SK-N-SH (cell line): ENCODE data around the gene UBTF. TPM values are rescaled to one million over a fixed set of nuclear protein-coding genes. Genes with fewer than 3 reads are reported as not detected.

ENCODE experiments used
- CTCF ChIA-PET: fragments of 300-600, 350-600 bp; formaldehyde crosslinking; extraction: SDS; loops from one replicate; lab custom pipeline; 2021; lab: Yijun Ruan, JAX
- POLR2A ChIA-PET: fragments of 350-600 bp; sonication (Branson Sonifier 250); formaldehyde crosslinking; extraction: SDS; loops from one replicate; lab custom pipeline; 2020; ENCODE audit warnings: antibody characterized with exemption, inconsistent platforms; lab: Yijun Ruan, JAX
- DNase-seq: peaks from one replicate; pipeline ENCODE4 v3.0.0; 2012
- H2AFZ ChIP-seq: fragments of 200-600 bp; sonication (generic); 2 replicates; pipeline ENCODE4 v1.8.1; 2016; ENCODE audit warnings: antibody characterized with exemption, mild to moderate bottlenecking, low read depth
- H3F3A ChIP-seq: fragments of 200-600 bp; sonication (generic); replicated peaks from 2 replicates; pipeline ENCODE3; 2016; ENCODE audit warnings: antibody characterized with exemption, mild to moderate bottlenecking; ENCODE audit not compliant: insufficient read depth
- H3K27ac ChIP-seq, 2 experiments: fragments of 200-500 bp in 1 of 2; fragments of 200-600 bp in 1 of 2; sonication (Bioruptor generic) in 1 of 2; sonication (generic), shearing (Covaris generic) in 1 of 2; 2 replicates each; pipeline versions ENCODE4 v1.5.1 to v1.6.1; 2014 to 2016; ENCODE audit warnings: low read depth in 2 of 2, inconsistent platforms in 1 of 2, low read length in 1 of 2, mild to moderate bottlenecking in 1 of 2, mixed read lengths in 1 of 2
- H3K27me3 ChIP-seq: fragments of 200-600 bp; sonication (generic), shearing (Covaris generic); 2 replicates; pipeline ENCODE4 v1.6.1; 2016; ENCODE audit warnings: mixed run types; ENCODE audit not compliant: insufficient read depth
- H3K36me3 ChIP-seq, 2 experiments: fragments of 200-500 bp in 1 of 2; fragments of 200-600 bp in 1 of 2; sonication (Bioruptor generic) in 1 of 2; sonication (generic) in 1 of 2; replicated peaks in 1 of 2; 2 replicates each; pipeline versions ENCODE3 to v1.5.1; 2014 to 2016; ENCODE audit warnings: low read length in 1 of 2, mild to moderate bottlenecking in 1 of 2; ENCODE audit not compliant: insufficient read depth in 2 of 2, control insufficient read depth in 1 of 2
- H3K4me1 ChIP-seq, 2 experiments: fragments of 200-500 bp in 1 of 2; fragments of 200-600 bp in 1 of 2; sonication (Bioruptor generic) in 1 of 2; sonication (generic), shearing (Covaris generic) in 1 of 2; 2 replicates each; pipeline versions ENCODE4 v1.5.1 to v1.6.1; 2014 to 2016; ENCODE audit warnings: low read depth in 1 of 2, low read length in 1 of 2, mixed run types in 1 of 2; ENCODE audit not compliant: insufficient read depth in 2 of 2, control insufficient read depth in 1 of 2
- H3K4me2 ChIP-seq: fragments of 200-600 bp; sonication (generic), shearing (Covaris generic); 2 replicates; pipeline ENCODE4 v1.6.1; 2017; ENCODE audit warnings: mixed run types
- H3K4me3 ChIP-seq, 2 experiments: fragments of 200-500 bp in 1 of 2; fragments of 200-600 bp in 1 of 2; sonication (Bioruptor generic) in 1 of 2; sonication (generic), shearing (Covaris generic) in 1 of 2; 2 replicates each; pipeline versions ENCODE4 v1.5.1 to v1.8.1; 2014 to 2016; ENCODE audit warnings: low read depth in 2 of 2, inconsistent platforms in 1 of 2, low read length in 1 of 2, mild to moderate bottlenecking in 1 of 2, mixed read lengths in 1 of 2, moderate library complexity in 1 of 2
- H3K79me2 ChIP-seq: fragments of 200-600 bp; sonication (generic); 2 replicates; pipeline ENCODE4 v1.8.1; 2017; ENCODE audit warnings: mild to moderate bottlenecking; ENCODE audit not compliant: insufficient read depth
- H3K9ac ChIP-seq: fragments of 200-600 bp; sonication (generic); 2 replicates; pipeline ENCODE4 v1.6.1; 2017; ENCODE audit warnings: mixed run types
- H3K9me2 ChIP-seq: fragments of 200-600 bp; sonication (generic); 2 replicates; pipeline ENCODE4 v1.6.1; 2017; ENCODE audit warnings: mixed run types
- H3K9me3 ChIP-seq: fragments of 200-600 bp; sonication (generic); 2 replicates; pipeline ENCODE4 v1.6.1; 2017; ENCODE audit warnings: mixed run types, mild to moderate bottlenecking, moderate library complexity
- H4K20me1 ChIP-seq: fragments of 200-600 bp; sonication (generic); 2 replicates; pipeline ENCODE4 v1.6.1; 2017; ENCODE audit warnings: mild to moderate bottlenecking, mixed run types; ENCODE audit not compliant: insufficient read depth
- FOXJ3 ChIP-seq: sonication (generic); formaldehyde crosslinking; IDR thresholded peaks from 2 replicates; pipeline ENCODE4 v1.5.1; 2020; ENCODE audit warnings: mild to moderate bottlenecking, missing genetic modification reagents
- FOXM1 ChIP-seq: IDR thresholded peaks from 2 replicates; pipeline ENCODE4 v1.4.0; 2012; ENCODE audit warnings: low read depth, mild to moderate bottlenecking
- GATA2 ChIP-seq: sonication (generic); formaldehyde crosslinking; IDR thresholded peaks from 2 replicates; pipeline ENCODE4 v1.5.0; 2020; ENCODE audit warnings: mild to moderate bottlenecking, missing genetic modification reagents
- NFIC ChIP-seq: IDR thresholded peaks from 2 replicates; pipeline ENCODE4 v1.4.0; 2012; ENCODE audit warnings: borderline replicate concordance
- RCOR1 ChIP-seq: fragments of 150-350 bp; IDR thresholded peaks from 2 replicates; pipeline ENCODE4 v1.6.1; 2017; ENCODE audit warnings: antibody characterized with exemption, low read length
- REST ChIP-seq: IDR thresholded peaks from 2 replicates; pipeline ENCODE4 v1.6.1; 2012; ENCODE audit warnings: mild to moderate bottlenecking, low read depth, low read length, moderate library complexity
- SMC3 ChIP-seq: IDR thresholded peaks from 2 replicates; pipeline ENCODE4 v1.6.1; 2012; ENCODE audit warnings: low read depth, low read length, improper control_type of control experiment
- TAF1 ChIP-seq: IDR thresholded peaks from 2 replicates; pipeline ENCODE4 v1.6.1; 2012; ENCODE audit warnings: low read depth, mild to moderate bottlenecking, low read length, moderate library complexity, borderline replicate concordance
- TCF12 ChIP-seq: IDR thresholded peaks from 2 replicates; pipeline ENCODE4 v1.4.0; 2012
- WGBS: methylation state at CpG from one replicate; pipeline ENCODE4 v1.1.6; 2017; ENCODE audit warnings: low lambda C conversion rate; 5-methylcytosine and 5-hydroxymethylcytosine counted together
- polyA plus RNA-seq, 3 experiments: library from polyadenylated mRNA; depleted of rRNA; stranded (reverse); fragments of >200 nt; gene quantifications; 2 replicates each; pipeline ENCODE4 v1.2.3, GENCODE V29; 2012
- TF ChIP-seq, protein P1 (sequence below): IDR thresholded peaks from 2 replicates; pipeline ENCODE4; 2012
- TF ChIP-seq, protein P2 (sequence below): IDR thresholded peaks from 2 replicates; pipeline ENCODE4 v1.4.0; 2012; ENCODE audit warnings: low read depth, borderline replicate concordance

Gene UBTF
- polyA plus RNA-seq, 1 of the 3 experiments (the other 2 are of a cell fraction) = 37.2 TPM

DNA sequence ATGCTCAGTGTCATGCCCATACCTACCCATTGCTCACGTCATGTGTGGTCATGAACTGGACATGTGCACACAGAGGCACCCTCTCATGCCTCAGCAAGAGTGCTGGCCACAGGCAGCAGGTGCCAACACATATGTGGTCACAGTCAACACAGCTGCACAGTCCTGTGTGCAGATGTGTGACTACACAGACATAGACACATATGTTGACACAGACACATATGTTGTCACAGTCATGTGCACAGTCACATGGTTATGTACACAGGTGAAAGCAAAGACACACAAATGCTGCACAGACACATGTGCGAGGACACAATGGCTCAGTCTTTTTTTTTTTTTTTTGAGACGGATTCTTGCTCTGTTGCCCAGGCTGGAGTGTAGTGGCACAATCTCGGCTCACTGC is 37.2 kb upstream of the UBTF start:
- CTCF ChIA-PET = interaction anchor here (0.7 kb wide), 1 partner anchor 13 kb away, joined by 3 read pairs; no protein-coding TSS in a partner anchor
- Histone ChIP-seq H3K36me3 (no peaks in the 10 kb centered on the region), H3K4me2 (no peak overlapping the region), H2AFZ (no peak overlapping the region), H3K4me1 (no peaks in the 10 kb centered on the region; a peak in 1 of 4 replicates), H3K4me3 (no peak overlapping the region), H3F3A (no peaks in the 10 kb centered on the region), H3K27ac (no peak overlapping the region), H3K79me2 (no peaks in the 10 kb centered on the region), H3K9me2 (no peaks in the 10 kb centered on the region), H3K27me3 (no peaks in the 10 kb centered on the region)
- POLR2A ChIA-PET = no interaction called here
- no peak for DNase-seq
- WGBS = 53% methylated on average over 4 of the region's 4 CpGs
- no peak for TF ChIP-seq NFIC
- TF ChIP-seq TAF1 = no peak
- TF ChIP-seq, protein P1, sequence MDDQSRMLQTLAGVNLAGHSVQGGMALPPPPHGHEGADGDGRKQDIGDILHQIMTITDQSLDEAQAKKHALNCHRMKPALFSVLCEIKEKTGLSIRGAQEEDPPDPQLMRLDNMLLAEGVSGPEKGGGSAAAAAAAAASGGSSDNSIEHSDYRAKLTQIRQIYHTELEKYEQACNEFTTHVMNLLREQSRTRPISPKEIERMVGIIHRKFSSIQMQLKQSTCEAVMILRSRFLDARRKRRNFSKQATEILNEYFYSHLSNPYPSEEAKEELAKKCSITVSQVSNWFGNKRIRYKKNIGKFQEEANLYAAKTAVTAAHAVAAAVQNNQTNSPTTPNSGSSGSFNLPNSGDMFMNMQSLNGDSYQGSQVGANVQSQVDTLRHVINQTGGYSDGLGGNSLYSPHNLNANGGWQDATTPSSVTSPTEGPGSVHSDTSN = no peak
- TF ChIP-seq, protein P2, sequence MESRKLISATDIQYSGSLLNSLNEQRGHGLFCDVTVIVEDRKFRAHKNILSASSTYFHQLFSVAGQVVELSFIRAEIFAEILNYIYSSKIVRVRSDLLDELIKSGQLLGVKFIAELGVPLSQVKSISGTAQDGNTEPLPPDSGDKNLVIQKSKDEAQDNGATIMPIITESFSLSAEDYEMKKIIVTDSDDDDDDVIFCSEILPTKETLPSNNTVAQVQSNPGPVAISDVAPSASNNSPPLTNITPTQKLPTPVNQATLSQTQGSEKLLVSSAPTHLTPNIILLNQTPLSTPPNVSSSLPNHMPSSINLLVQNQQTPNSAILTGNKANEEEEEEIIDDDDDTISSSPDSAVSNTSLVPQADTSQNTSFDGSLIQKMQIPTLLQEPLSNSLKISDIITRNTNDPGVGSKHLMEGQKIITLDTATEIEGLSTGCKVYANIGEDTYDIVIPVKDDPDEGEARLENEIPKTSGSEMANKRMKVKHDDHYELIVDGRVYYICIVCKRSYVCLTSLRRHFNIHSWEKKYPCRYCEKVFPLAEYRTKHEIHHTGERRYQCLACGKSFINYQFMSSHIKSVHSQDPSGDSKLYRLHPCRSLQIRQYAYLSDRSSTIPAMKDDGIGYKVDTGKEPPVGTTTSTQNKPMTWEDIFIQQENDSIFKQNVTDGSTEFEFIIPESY = no peak
- TF ChIP-seq, all 33 proteins: peak for 0
- H3K9me3 ChIP-seq = no peaks in the 10 kb centered on the region
- no peak overlapping the region for H3K9ac ChIP-seq
- no peaks in the 10 kb centered on the region for H4K20me1 ChIP-seq

- CTCF ChIA-PET = interaction anchor here (1.3 kb wide), 1 partner anchor 18 kb away, joined by 3 read pairs; no protein-coding TSS in a partner anchor
- WGBS = 53% methylated on average over 2 of the region's 2 CpGs
These were observed 36.4 kb upstream of the UBTF start for GRCh38 chr17:44255915-44256314.

DNA sequence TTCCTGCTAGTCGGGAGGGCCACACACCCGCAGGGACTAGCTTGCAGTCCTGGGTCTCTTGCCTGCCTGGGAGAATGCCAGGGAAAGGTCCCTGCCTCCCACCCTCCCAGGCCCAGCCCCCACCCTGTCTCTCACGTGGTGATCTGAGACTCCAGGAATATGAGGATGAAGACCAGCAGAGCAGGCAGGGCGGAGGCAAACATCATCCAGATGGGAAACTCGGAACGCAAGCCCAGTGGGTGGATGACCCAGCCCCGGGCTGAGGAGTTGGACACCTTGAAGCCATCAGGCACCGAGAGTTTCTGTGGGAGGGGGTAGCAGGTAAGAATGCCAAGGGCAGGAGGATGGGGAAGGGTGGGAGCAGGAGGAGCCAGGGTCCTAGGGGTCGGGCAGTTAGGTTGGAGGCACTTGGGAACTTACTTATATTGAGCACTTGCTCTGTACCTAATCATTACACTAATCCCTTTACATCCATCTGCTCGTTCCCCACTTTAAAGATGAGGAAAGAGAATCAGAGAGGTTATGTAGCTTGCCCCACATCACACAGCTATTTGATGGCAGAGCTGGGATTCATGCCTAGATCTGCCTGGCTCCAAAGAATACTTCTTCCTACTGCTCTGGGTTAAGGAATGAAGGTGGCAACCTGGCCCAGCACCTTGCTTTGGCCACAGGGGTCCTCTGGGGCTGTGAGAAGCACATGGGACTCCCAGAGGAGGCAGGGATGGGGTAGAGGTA is 35.1 kb upstream of the UBTF start:
- POLR2A ChIA-PET = interaction anchor here (0.7 kb wide), 1 partner anchor 65 kb away, joined by 6 read pairs; no protein-coding TSS in a partner anchor
- 39% methylated on average over 10 of the region's 10 CpGs for whole genome bisulfite sequencing
- no peak for TF ChIP-seq GATA2 (CRISPR knock-in tag)
- no peak for TF ChIP-seq NFIC
- no peak for TF ChIP-seq FOXJ3 (CRISPR knock-in tag)
- TF ChIP-seq FOXM1 = no peak
- TF ChIP-seq, protein P1 = no peak
- no peak for TF ChIP-seq SMC3
- TF ChIP-seq REST = no peak
- TF ChIP-seq TCF12 = no peak
- no peak for TF ChIP-seq TAF1
- no peak for TF ChIP-seq RCOR1

More at GRCh38 chr17:44255915-44256314, 36.4 kb upstream of the UBTF start:
- POLR2A ChIA-PET = no interaction called here
- DNase-seq = no peak
- H3K9ac ChIP-seq = no peak overlapping the region
- H3K9me3 ChIP-seq = no peaks in the 10 kb centered on the region
- H3K79me2 ChIP-seq = no peaks in the 10 kb centered on the region
- H3K9me2 ChIP-seq = no peaks in the 10 kb centered on the region
- no peaks in the 10 kb centered on the region for H3K27me3 ChIP-seq
- TF ChIP-seq NFIC = no peak
- no peak overlapping the region for H3K4me2 ChIP-seq
- no peak overlapping the region for H2AFZ ChIP-seq
- H3K4me3 ChIP-seq = no peak overlapping the region
- no peaks in the 10 kb centered on the region; a peak in 1 of 4 replicates for H3K4me1 ChIP-seq
- no peaks in the 10 kb centered on the region for H3K36me3 ChIP-seq
- H3F3A ChIP-seq = no peaks in the 10 kb centered on the region
- H4K20me1 ChIP-seq = no peaks in the 10 kb centered on the region
- no peak overlapping the region for H3K27ac ChIP-seq

More for the DNA sequence above, 35.1 kb upstream of the UBTF start:
- Histone ChIP-seq H3K36me3 (no peaks in the 10 kb centered on the region), H2AFZ (no peak overlapping the region), H3K27me3 (no peaks in the 10 kb centered on the region), H3K9ac (no peak overlapping the region), H3F3A (no peaks in the 10 kb centered on the region), H3K27ac (no peak overlapping the region), H3K9me2 (no peaks in the 10 kb centered on the region), H3K9me3 (no peaks in the 10 kb centered on the region), H3K4me2 (no peak overlapping the region), H4K20me1 (no peaks in the 10 kb centered on the region), H3K4me1 (no peaks in the 10 kb centered on the region; a peak in 1 of 4 replicates), H3K79me2 (no peaks in the 10 kb centered on the region), H3K4me3 (no peak overlapping the region)
- CTCF ChIA-PET = interaction anchor here (1.3 kb wide), 1 partner anchor 20 kb away, joined by 3 read pairs; no protein-coding TSS in a partner anchor
- DNase-seq = no peak
